ENCODE data around the gene ANKRD33B. TPM values are rescaled to one million over a fixed set of nuclear protein-coding genes. Genes with fewer than 3 reads are reported as not detected.
A peak's percentile ranks its signal among the peaks of the same experiment; 100 is the strongest.

Gene ANKRD33B
- total and polyA plus RNA-seq, 9 of the 15 experiments (the other 6 are each of a cell fraction or from before 2014, with no cell fraction given), result 0.10 to 1.7 (median 0.40) TPM

- DNase-seq (ENCODE audit: extremely low read depth in 1 of 4, low spot score in 3 of 4) (no peak), ATAC-seq (no peak), FAIRE-seq (no peak)
- Histone ChIP-seq H3K27me3 (ENCODE audit: control insufficient read depth in 2 of 2, insufficient read depth in 2 of 2, low read length in 2 of 2) (peaks cover 5 to 27% of the 10 kb centered on the region in 2 experiments), H3K4me1 (replicated peaks in 1 of 2; ENCODE audit: control insufficient read depth in 2 of 2, insufficient read depth in 2 of 2, low read length in 2 of 2) (no peaks in the 10 kb centered on the region; a peak in 1 of 5 replicates), H3K27ac (ENCODE audit: extremely low read depth, low read depth, low read length) (no peak overlapping the region), H3K4me3 (no peak overlapping the region), H2AFZ (ENCODE audit: low read depth, low read length) (no peak overlapping the region), H3K9me3 (replicated peaks; ENCODE audit: control insufficient read depth, insufficient read depth, low read depth, low read length) (no peaks in the 10 kb centered on the region), H3K79me2 (ENCODE audit: control insufficient read depth, insufficient read depth, low read length) (no peaks in the 10 kb centered on the region), H3K9me1 (ENCODE audit: control insufficient read depth, insufficient read depth, low read length) (no peaks in the 10 kb centered on the region), H3K9ac (ENCODE audit: insufficient read depth in 1 of 2, low read depth in 2 of 2, low read length in 2 of 2) (no peak overlapping the region), H3K36me3 (ENCODE audit: control insufficient read depth, insufficient read depth, low read length) (peaks cover 46% of the 10 kb centered on the region; the same call in 2 of the 3 replicates), H3K4me2 (ENCODE audit: insufficient read depth, low read length) (no peak overlapping the region), H4K20me1 (replicated peaks; ENCODE audit: control insufficient read depth, insufficient read depth, low read length) (peaks cover 11% of the 10 kb centered on the region)
- in situ Hi-C loops (cut with MboI) (no loop called here), intact Hi-C loops (cut with micrococcal nuclease) (no loop called here)
- CTCF ChIA-PET (ENCODE audit: low intra/inter-chr PET ratio), result no interaction called here
- BruUV-seq (replicated peaks), result no TSS peak
- 81% methylated on average over 7 of the region's 7 CpGs for WGBS (ENCODE audit: insufficient coverage, low coverage, missing lambda C conversion rate)
- POLR2A ChIA-PET, result interaction anchor here (0.7 kb wide), 1 partner anchor 301 kb away, joined by 3 read pairs; no protein-coding TSS in a partner anchor
- TF ChIP-seq ETS1 (conservative IDR thresholded peaks at IDR 0.05; ENCODE audit: control insufficient read depth, low read depth, low read length) (no peak), SUPT5H (IDR thresholded peaks at IDR 0.05) (peak; percentile 18; the same call in 1 of the 2 replicates), POLR2AphosphoS2 (IDR thresholded peaks at IDR 0.05; ENCODE audit: low read length) (0 out of 2 replicates have a peak, but pooled peaks have one; percentile 54)
Observed at GRCh38 chr5:10677533-10677932, 113.7 kb downstream of the ANKRD33B start.

DNA sequence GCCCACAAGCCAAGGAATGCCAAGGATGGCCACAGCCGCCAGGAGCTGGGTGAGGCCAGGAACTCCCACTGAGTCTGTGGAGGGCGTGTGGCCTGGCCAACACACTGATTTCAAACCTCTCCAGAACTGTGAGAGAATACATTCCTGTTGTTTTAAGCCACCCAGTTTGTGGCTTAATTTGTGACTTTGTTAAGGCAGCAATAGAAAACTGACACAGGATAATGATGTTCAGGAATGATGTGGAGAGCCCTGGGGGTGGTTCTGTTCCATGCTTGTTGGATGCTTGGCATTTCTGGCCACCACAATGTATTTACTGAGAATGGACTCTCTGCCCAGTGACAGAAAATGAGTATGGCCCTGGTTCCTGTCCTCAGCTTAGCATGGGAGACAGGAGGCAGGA, 114.4 kb downstream of the ANKRD33B start:
- CTCF ChIA-PET (ENCODE audit: low intra/inter-chr PET ratio), result no interaction called here
- Histone ChIP-seq H3K27ac (ENCODE audit: extremely low read depth, low read depth, low read length) (no peak overlapping the region), H3K36me3 (ENCODE audit: control insufficient read depth, insufficient read depth, low read length) (peaks cover 53% of the 10 kb centered on the region; the same call in 2 of the 3 replicates), H3K9me3 (replicated peaks; ENCODE audit: control insufficient read depth, insufficient read depth, low read depth, low read length) (no peaks in the 10 kb centered on the region), H2AFZ (ENCODE audit: low read depth, low read length) (no peak overlapping the region), H3K4me1 (replicated peaks in 1 of 2; ENCODE audit: control insufficient read depth in 2 of 2, insufficient read depth in 2 of 2, low read length in 2 of 2) (no peaks in the 10 kb centered on the region; a peak in 1 of 5 replicates), H3K9ac (ENCODE audit: insufficient read depth in 1 of 2, low read depth in 2 of 2, low read length in 2 of 2) (no peak overlapping the region), H3K4me2 (ENCODE audit: insufficient read depth, low read length) (no peak overlapping the region), H3K27me3 (ENCODE audit: control insufficient read depth in 2 of 2, insufficient read depth in 2 of 2, low read length in 2 of 2) (peaks cover 2 to 22% of the 10 kb centered on the region in 2 experiments), H3K79me2 (ENCODE audit: control insufficient read depth, insufficient read depth, low read length) (no peaks in the 10 kb centered on the region), H3K9me1 (ENCODE audit: control insufficient read depth, insufficient read depth, low read length) (no peaks in the 10 kb centered on the region), H3K4me3 (no peak overlapping the region), H4K20me1 (replicated peaks; ENCODE audit: control insufficient read depth, insufficient read depth, low read length) (peaks cover 15% of the 10 kb centered on the region)
- intact Hi-C loops (cut with micrococcal nuclease), result no loop called here
- FAIRE-seq (no peak), DNase-seq (ENCODE audit: extremely low read depth in 1 of 4, low spot score in 3 of 4) (no peak), ATAC-seq (no peak)
- POLR2A ChIA-PET, result interaction anchor here (1.3 to 1.6 kb wide), 2 partner anchors 21 to 24 kb away, joined by 3 to 5 read pairs; no protein-coding TSS in a partner anchor
- no TSS peak for BruUV-seq (replicated peaks)
- 89% methylated on average over 2 of the region's 2 CpGs for WGBS (ENCODE audit: insufficient coverage, low coverage, missing lambda C conversion rate)
- in situ Hi-C loops (cut with MboI), result no loop called here
- TF ChIP-seq C11orf30 (IDR thresholded peaks at IDR 0.05; ENCODE audit: low read depth), result no peak
- no peak for TF ChIP-seq ARHGAP35 (IDR thresholded peaks at IDR 0.05; ENCODE audit: partially characterized antibody)
- TF ChIP-seq CHD1 (IDR thresholded peaks at IDR 0.05; ENCODE audit: low read length), result no peak
- TF ChIP-seq E2F1 (CRISPR knock-in tag; IDR thresholded peaks at IDR 0.05), result no peak
- no peak for TF ChIP-seq CREM (IDR thresholded peaks at IDR 0.05; ENCODE audit: low read depth)
- no peak for TF ChIP-seq ZC3H11A (IDR thresholded peaks at IDR 0.05; ENCODE audit: low read depth, low read length)
- TF ChIP-seq, protein P1, sequence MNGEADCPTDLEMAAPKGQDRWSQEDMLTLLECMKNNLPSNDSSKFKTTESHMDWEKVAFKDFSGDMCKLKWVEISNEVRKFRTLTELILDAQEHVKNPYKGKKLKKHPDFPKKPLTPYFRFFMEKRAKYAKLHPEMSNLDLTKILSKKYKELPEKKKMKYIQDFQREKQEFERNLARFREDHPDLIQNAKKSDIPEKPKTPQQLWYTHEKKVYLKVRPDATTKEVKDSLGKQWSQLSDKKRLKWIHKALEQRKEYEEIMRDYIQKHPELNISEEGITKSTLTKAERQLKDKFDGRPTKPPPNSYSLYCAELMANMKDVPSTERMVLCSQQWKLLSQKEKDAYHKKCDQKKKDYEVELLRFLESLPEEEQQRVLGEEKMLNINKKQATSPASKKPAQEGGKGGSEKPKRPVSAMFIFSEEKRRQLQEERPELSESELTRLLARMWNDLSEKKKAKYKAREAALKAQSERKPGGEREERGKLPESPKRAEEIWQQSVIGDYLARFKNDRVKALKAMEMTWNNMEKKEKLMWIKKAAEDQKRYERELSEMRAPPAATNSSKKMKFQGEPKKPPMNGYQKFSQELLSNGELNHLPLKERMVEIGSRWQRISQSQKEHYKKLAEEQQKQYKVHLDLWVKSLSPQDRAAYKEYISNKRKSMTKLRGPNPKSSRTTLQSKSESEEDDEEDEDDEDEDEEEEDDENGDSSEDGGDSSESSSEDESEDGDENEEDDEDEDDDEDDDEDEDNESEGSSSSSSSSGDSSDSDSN (IDR thresholded peaks at IDR 0.05; ENCODE audit: borderline replicate concordance in 1 of 2, low read depth in 2 of 2, low read length in 2 of 2), result no peak
- TF ChIP-seq ELF4 (CRISPR knock-in tag; IDR thresholded peaks at IDR 0.05), result no peak

Data from K562 (cell line).